Ramos (cell line): ENCODE results near the gene TXLNA.

Experiments used
- in situ Hi-C: fragments of 300-500 bp; cut with MboI; formaldehyde crosslinking; loops from one replicate; pipeline ENCODE4 v1.14.3; 2022; ENCODE audit warnings: low sequenced_read_pairs; ENCODE audit not compliant: unreplicated experiment

TXLNA gene

DNA sequence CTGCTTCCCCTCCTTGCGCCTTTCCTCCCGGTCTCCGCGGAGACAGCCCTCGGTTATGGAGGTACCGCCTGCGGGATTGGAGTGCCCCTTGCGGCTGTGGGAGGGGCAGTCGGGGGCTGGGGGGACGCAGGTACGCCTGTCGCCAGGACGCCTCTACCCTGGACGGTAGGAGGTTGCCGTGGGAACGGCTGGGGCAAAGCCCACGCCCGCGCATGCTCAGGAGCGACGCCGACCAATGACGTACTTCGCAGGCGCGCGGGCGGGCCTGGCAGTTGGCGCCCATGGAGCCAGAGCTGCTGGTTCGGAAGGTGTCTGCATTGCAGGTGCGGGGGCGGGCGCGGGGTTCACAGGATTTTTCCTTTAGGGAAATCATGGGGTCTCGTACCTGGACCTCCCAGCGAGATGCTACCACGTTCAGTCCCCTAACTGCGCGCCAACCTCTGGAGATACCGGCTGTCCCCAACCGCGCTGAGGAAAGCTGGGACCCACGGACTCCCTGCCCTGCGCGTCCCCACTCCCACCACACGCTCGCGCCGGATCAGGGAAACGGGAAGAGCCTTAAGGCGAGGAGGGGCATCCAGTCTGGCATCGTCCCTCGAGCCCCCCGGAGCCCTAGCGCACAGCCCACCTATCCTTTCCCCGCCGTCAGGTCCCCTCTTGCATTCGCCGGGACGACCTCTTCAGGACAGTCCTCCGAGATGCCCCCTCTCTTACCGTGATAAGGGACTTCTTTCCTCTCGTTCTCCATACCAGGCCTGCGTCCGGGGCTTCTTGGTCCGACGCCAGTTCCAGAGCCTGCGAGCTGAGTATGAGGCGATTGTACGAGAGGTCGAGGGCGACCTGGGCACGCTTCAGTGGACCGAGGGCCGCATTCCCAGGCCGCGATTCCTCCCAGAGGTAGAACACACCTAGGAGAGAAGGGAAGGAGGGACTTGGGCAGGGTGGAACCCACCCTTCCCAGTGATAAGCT, 26.2 kb downstream of the TXLNA start, which contains the start of gene IQCC:
Gene IQCC (plus strand): TSS at position 271 of the 970 bp plus-strand sequence. CDS start 11 bp downstream, at position 282.
- in situ Hi-C loops: no loop called here

DNA sequence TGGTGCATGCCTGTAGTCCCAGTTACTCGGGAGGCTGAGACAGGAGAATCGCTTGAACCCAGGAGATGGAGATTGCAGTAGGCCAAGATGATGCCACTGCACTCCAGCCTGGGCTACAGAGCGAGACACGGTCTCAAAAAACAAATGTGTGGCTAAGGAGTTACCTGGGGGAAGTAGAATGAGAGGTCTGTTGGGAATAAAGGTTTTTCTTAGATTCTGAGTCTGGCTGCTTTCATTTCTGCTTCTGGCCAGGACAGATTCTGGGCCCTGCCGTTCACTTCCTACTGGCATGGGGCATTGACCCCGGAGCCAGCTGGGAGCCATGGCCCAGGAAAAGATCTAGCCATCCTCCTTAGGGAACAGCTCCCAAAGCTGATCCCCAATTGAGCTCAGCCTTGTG, 29.0 kb downstream of the TXLNA start:
- in situ Hi-C loops: no loop called here

- in situ Hi-C loops: no loop called here
Measured at GRCh38 chr1:32208891-32209328, 29.4 kb downstream of the TXLNA start, which contains the start of gene DCDC2B. Gene DCDC2B (plus strand): TSS chr1:32209089. CDS start chr1:32209094, 5 bp downstream.

DNA sequence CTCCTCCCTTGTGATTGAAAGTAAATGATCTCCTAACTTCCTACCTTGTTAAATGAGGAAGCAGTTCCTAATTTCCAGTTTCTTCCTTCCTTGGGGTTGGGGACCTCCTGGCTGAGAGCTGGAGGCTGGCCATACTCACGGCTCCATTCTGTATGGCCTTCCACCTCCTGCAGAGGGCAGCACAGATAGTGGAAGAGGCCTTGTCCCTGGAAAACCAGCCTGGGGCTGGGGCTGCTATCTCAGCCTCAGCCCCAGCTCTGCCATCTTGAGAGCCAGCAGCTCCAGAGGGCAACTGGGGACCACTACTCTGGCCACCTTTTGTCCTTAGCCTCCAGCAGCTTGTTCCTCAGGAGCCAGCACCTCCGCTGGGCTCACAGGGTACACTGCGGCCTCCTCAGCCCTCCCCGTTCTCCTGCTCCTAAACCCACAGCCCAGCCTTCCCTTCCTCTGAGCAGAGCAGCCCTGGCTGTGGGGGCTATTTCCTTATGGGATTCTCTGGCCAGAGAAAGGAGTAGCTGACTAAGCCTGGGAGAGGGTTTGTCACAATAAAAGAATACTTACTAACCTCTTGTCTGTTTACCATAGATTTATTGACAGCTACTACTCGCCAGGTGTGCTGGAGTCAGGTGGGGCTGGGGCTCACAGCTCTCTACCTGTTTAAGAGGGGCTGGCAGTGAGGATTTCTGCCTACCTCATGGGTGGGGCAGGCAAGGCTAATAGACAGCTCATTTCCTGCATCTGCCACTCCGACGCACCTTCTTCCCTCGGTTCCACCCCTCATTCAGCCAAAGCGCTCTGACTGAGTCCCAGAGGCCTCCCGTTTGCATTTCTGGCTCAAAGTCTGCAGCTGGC, 36.4 kb downstream of the TXLNA start:
- in situ Hi-C loops: loop anchor here (5.0 to 10.0 kb wide), 2 partner anchors 109 to 196 kb away; no protein-coding TSS in a partner anchor

DNA sequence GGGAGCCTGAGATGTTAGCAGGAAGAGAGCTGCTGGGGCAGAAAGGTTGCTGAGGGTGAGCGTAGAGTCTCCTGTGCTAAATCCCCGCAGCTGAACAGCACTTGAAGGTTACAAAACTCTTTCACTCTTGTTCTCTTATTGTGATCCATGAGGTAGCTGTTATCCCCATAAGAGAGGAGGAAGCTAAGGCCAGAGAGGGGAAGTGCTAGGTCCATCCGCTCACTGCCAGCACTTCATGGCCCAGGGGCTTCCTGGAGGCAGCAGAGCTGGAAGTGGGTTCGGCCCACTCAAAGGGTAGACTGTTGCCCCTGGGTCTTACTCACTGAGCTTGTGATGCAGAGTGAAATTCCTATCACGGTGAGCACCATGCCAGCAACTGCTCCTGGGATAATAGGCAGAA, 37.1 kb downstream of the TXLNA start:
- in situ Hi-C loops: loop anchor here (5.0 to 10.0 kb wide), 2 partner anchors 108 to 196 kb away; no protein-coding TSS in a partner anchor

- in situ Hi-C loops: loop anchor here (5.0 to 10.0 kb wide), 2 partner anchors 106 to 193 kb away; no protein-coding TSS in a partner anchor
Measured at GRCh38 chr1:32219022-32219421, 39.5 kb downstream of the TXLNA start.

- in situ Hi-C loops: no loop called here
Measured at GRCh38 chr1:32220746-32221580, 41.5 kb downstream of the TXLNA start.

DNA sequence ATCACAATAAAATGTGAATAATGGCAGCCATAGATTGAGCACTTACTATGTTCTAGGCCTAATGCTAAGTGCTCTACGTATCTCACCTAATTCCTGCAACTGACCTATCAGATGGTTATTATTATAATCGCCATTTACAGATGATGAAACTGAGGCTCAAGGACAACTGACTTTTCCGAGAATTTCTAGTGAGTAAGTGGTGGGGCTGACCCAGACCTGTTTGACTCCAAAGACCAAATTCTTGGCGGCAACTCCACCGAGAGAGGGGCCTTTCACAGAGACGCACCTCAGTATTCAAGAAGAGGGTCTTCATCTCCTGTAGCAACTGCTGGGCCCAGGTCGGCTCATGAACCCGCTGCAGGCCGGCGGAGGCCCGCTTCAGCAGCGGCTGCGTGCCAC, 42.1 kb downstream of the TXLNA start:
- in situ Hi-C loops: no loop called here

GRCh38 chr1:32221980-32222755, 42.7 kb downstream of the TXLNA start, which contains the start of the genes EIF3I and TMEM234:
Gene EIF3I (plus strand): TSS chr1:32222407. CDS start chr1:32222442, 35 bp downstream.
Gene TMEM234 (minus strand): TSS chr1:32222353. CDS start chr1:32222322, 31 bp downstream.
- in situ Hi-C loops: no loop called here

- in situ Hi-C loops: no loop called here
Measured at GRCh38 chr1:32223683-32224082, 44.2 kb downstream of the TXLNA start.

DNA sequence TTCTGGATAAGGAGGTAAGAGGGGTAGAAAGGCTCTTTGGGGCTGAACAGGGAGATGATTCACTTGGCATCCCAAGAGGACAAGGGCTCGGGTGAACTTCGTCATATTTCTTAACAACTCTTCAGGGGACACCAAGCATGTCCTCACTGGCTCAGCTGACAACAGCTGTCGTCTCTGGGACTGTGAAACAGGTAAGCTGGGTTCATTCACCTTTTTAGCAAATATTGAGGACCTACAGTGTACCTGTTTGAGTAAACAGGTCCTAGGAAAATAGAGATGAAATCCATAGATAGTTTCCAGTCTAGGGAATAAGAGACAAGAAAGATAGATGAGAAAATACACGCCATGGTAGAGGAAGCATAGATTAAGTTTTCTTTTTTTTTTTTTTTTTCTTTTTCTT, 44.8 kb downstream of the TXLNA start:
- in situ Hi-C loops: no loop called here

DNA sequence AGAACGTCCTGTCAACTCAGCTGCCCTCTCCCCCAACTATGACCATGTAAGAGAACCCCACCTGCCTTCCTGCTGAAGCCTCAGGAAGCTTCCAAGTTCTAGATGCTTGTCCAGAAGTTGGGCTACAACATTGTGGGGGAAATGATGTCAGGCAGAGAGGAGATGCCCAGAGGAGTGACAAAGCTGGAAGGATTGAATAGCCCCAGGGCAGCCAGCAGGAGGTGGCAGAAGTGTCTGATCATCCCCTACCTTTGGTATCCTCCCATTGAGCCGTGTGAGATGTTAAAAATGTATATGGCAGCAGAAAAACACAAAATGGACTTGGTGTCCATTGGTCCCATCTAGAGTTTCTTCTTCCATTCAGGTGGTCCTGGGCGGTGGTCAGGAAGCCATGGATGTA, 49.3 kb downstream of the TXLNA start:
- in situ Hi-C loops: no loop called here

GRCh38 chr1:32231843-32232432, 52.5 kb downstream of the TXLNA start:
- in situ Hi-C loops: no loop called here

DNA sequence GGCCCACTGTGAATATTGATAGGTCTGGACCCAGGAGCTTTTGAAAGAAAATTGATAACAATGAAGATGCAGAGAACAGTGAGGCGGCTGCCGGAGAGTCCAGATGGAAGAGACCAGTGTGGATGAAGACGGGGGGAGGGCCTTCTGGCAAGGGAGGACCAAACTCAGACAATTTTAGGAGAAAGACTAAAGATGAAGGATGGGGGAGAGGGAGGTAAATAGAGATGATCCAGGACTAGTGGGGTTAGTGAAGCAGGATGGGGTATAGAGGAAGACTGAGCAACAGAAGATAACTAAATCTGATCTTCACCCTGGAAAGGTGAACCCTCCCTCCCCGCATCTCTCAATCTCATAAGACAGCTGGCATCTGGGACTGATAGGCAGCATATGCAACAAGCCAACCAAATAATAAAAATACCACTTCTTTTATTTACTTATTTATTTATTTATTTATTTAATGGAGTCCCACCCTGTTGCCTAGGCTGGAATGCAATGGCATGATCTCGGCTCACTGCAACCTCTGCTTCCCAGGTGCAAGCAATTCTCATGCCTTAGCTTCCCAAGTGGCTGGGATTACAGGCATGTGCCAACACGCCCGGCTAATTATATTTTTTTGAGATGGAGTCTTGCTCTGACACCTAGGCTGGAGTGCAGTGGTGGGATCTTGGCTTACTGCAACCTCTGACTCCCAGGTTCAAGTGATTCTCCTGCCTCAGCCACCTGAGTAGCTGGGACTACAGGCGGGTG, 53.3 kb downstream of the TXLNA start:
- in situ Hi-C loops: no loop called here

DNA sequence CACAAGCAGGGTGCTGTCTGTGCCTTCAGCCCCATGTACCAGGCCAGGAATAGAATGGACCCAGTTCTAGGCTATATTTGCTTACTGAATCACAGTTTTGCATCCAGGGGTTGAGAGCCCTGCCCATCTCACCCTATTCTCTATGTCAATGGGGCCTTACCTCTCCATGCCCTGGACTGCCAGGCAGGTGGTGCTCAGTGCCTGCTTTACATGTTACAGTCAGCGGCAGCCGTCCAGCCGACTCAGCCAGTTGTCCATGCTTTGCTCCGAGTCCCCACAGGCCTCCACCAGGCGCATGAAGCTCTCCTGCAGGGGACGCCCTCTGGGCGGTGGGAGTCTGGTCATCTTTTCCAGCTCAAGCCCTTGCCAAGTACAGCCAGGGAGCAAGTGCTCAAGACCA, 55.3 kb downstream of the TXLNA start:
- in situ Hi-C loops: no loop called here

- in situ Hi-C loops: no loop called here
Measured at GRCh38 chr1:32239337-32239736, 59.9 kb downstream of the TXLNA start.

DNA sequence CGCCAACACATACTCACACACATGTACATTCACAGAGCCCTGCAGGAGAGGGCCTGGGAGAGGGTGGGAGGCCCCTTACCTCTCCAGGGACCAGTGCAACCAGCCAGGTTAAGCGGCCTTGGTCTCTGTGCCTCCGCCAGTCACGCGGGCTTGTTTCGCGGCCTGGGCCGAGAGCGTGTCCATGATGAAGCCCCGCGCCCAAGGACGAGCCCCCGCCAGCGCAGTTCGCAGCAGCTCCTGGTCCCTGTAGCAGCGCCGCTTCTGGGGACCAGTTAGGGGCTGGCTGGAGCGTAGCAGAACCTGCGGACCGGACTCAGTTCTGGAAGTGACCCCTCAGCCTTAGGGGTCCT, 60.3 kb downstream of the TXLNA start:
- in situ Hi-C loops: no loop called here
